IPS-15b (cell line): ENCODE results near the gene RAD51B.
"Not testable (repeated sequence)": the region's sequence is repeated elsewhere in the genome, so short reads cannot be mapped to it uniquely, and the experiment has no call there.

Experiments used
- H3K27me3 ChIP-seq: one replicate; pipeline ENCODE4 v1.6.1; 2013; ENCODE audit warnings: low read length; ENCODE audit not compliant: control insufficient read depth, insufficient read depth
- H3K36me3 ChIP-seq: one replicate; pipeline ENCODE4 v1.6.1; 2013; ENCODE audit warnings: low read length; ENCODE audit not compliant: control insufficient read depth, insufficient read depth
- H3K4me1 ChIP-seq: one replicate; pipeline ENCODE4 v1.6.1; 2013; ENCODE audit warnings: mild to moderate bottlenecking, low read length; ENCODE audit not compliant: control insufficient read depth, insufficient read depth
- H3K4me3 ChIP-seq: one replicate; pipeline ENCODE4 v1.5.1; 2013; ENCODE audit warnings: low read depth, low read length
- H3K9ac ChIP-seq: one replicate; pipeline ENCODE4 v1.6.1; 2013; ENCODE audit warnings: low read depth, mild to moderate bottlenecking, low read length
- H3K9me3 ChIP-seq: one replicate; pipeline ENCODE4 v1.6.1; 2013; ENCODE audit warnings: mild to moderate bottlenecking, low read length; ENCODE audit not compliant: control insufficient read depth, insufficient read depth

RAD51B gene

GRCh38 chr14:68297039-68297438, 477.5 kb downstream of the RAD51B start:
- Histone ChIP-seq H3K36me3 (no peaks in the 10 kb centered on the region), H3K27me3 (no peaks in the 10 kb centered on the region), H3K4me1 (peaks cover 10% of the 10 kb centered on the region), H3K4me3 (no peak overlapping the region), H3K9me3 (peaks cover 2% of the 10 kb centered on the region), H3K9ac (no peak overlapping the region)

GRCh38 chr14:68297876-68298468, 478.4 kb downstream of the RAD51B start:
- Histone ChIP-seq H3K9me3 (peaks cover 3% of the 10 kb centered on the region), H3K9ac (no peak overlapping the region), H3K4me3 (no peak overlapping the region), H3K36me3 (no peaks in the 10 kb centered on the region), H3K4me1 (peaks cover 5% of the 10 kb centered on the region), H3K27me3 (no peaks in the 10 kb centered on the region)

GRCh38 chr14:68300608-68301007, 481.0 kb downstream of the RAD51B start:
- peaks cover under 1% of the 10 kb centered on the region for H3K4me1 ChIP-seq
- peaks cover 3% of the 10 kb centered on the region for H3K9me3 ChIP-seq
- no peak overlapping the region for H3K4me3 ChIP-seq
- no peaks in the 10 kb centered on the region for H3K36me3 ChIP-seq
- no peak overlapping the region for H3K9ac ChIP-seq
- H3K27me3 ChIP-seq: no peaks in the 10 kb centered on the region

- Histone ChIP-seq H3K9ac (no peak overlapping the region), H3K4me3 (no peak overlapping the region), H3K4me1 (no peaks in the 10 kb centered on the region), H3K36me3 (no peaks in the 10 kb centered on the region), H3K9me3 (peaks cover 3% of the 10 kb centered on the region), H3K27me3 (no peaks in the 10 kb centered on the region)
Observed at GRCh38 chr14:68301219-68301618, 481.6 kb downstream of the RAD51B start.

GRCh38 chr14:68302938-68303337, 483.4 kb downstream of the RAD51B start:
- H3K4me1 ChIP-seq, H3K36me3 ChIP-seq, H3K9ac ChIP-seq, H3K9me3 ChIP-seq, H3K4me3 ChIP-seq, H3K27me3 ChIP-seq: not testable (repeated sequence)

GRCh38 chr14:68305738-68306137, 486.2 kb downstream of the RAD51B start:
- Histone ChIP-seq H3K9ac (no peak overlapping the region), H3K36me3 (no peaks in the 10 kb centered on the region), H3K9me3 (peaks cover 3% of the 10 kb centered on the region), H3K4me1 (peaks cover 2% of the 10 kb centered on the region), H3K4me3 (no peak overlapping the region), H3K27me3 (no peaks in the 10 kb centered on the region)

GRCh38 chr14:68306265-68306933, 486.8 kb downstream of the RAD51B start:
- H3K4me1 ChIP-seq: peaks cover 2% of the 10 kb centered on the region
- no peak overlapping the region for H3K9ac ChIP-seq
- no peaks in the 10 kb centered on the region for H3K36me3 ChIP-seq

GRCh38 chr14:68306934-68307789, 487.6 kb downstream of the RAD51B start:
- Histone ChIP-seq H3K4me1 (peaks cover 2% of the 10 kb centered on the region), H3K4me3 (no peak overlapping the region), H3K9me3 (peaks cover under 1% of the 10 kb centered on the region), H3K36me3 (no peaks in the 10 kb centered on the region), H3K27me3 (no peaks in the 10 kb centered on the region), H3K9ac (no peak overlapping the region)

More at GRCh38 chr14:68306265-68306933, 486.8 kb downstream of the RAD51B start:
- no peak overlapping the region for H3K4me3 ChIP-seq
- H3K9me3 ChIP-seq: peaks cover 3% of the 10 kb centered on the region
- no peaks in the 10 kb centered on the region for H3K27me3 ChIP-seq

- Histone ChIP-seq H3K9ac (no peak overlapping the region), H3K27me3 (no peaks in the 10 kb centered on the region), H3K9me3 (no peaks in the 10 kb centered on the region), H3K36me3 (no peaks in the 10 kb centered on the region), H3K4me3 (no peak overlapping the region), H3K4me1 (peaks cover 2% of the 10 kb centered on the region)
Observed at GRCh38 chr14:68307790-68308168, 488.2 kb downstream of the RAD51B start.

- H3K4me3 ChIP-seq: no peak overlapping the region
- H3K9me3 ChIP-seq: no peaks in the 10 kb centered on the region
- no peaks in the 10 kb centered on the region for H3K36me3 ChIP-seq
- no peaks in the 10 kb centered on the region for H3K27me3 ChIP-seq
- H3K9ac ChIP-seq: no peak overlapping the region
- H3K4me1 ChIP-seq: peaks cover 6% of the 10 kb centered on the region
Observed at GRCh38 chr14:68308726-68309520, 489.3 kb downstream of the RAD51B start.

GRCh38 chr14:68309616-68310015, 490.0 kb downstream of the RAD51B start:
- Histone ChIP-seq H3K36me3 (no peaks in the 10 kb centered on the region), H3K9ac (no peak overlapping the region), H3K27me3 (no peaks in the 10 kb centered on the region), H3K9me3 (no peaks in the 10 kb centered on the region), H3K4me1 (peaks cover 6% of the 10 kb centered on the region), H3K4me3 (no peak overlapping the region)
